ENCODE measurements around the gene PIEZO2.

The PIEZO2 gene

DNA sequence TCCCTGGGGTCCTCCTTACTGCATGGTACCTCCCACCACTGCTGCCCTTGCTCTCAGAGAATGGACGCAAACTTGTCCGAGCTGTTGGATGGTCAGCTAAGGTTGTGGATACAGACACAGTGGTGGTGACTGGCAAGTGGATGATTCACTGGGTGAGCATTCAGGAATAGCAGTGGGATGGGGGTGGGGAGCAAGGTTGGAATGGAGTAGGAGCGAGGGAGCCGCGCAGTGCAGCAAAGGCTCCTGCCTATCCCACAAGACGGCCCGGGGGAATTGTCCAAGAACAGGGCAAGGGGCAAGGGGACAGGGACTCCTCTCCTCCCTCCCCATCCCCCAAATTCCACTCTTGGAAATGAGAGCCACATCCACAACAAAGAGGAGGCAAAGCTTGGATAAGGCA is 102.2 kb downstream of the PIEZO2 start:
- WGBS (ENCODE audit: extremely low coverage, insufficient coverage, insufficient read length): no CpG with 5 or more reads among the region's 7 CpGs

DNA sequence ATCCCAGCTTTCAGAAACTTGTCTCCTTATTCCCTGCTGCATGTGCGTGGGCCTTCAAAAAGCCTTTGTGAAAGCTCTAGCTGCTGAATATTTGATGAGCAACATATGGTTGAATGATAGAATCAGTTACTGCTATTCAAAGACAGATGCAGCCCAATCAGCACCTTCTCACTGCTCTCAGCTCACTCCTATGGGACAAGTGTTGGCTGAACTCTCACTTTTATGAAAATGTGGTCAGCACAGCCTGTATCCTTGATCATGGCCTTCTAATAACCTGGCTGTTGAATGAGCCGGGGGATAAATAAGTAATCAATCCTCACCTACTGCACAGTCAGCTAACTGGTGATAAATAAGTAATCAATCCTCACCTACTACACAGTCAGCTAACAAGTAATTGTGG is 103.2 kb downstream of the PIEZO2 start:
- Histone ChIP-seq H3K27ac (ENCODE audit: low read depth, low read length) (no peak overlapping the region), H3K4ac (ENCODE audit: low read depth, low read length) (no peak overlapping the region), H2BK120ac (ENCODE audit: insufficient read depth, low read length, poor library complexity) (no peak overlapping the region), H3K4me2 (ENCODE audit: low read length) (no peak overlapping the region), H3K79me1 (ENCODE audit: low read length) (peaks cover 6% of the 10 kb centered on the region), H3K36me3 (ENCODE audit: control insufficient read depth in 1 of 2, insufficient read depth in 2 of 2, low read length in 2 of 2) (no peaks in the 10 kb centered on the region), H4K12ac (ENCODE audit: low read depth, low read length) (no peak overlapping the region), H3K14ac (ENCODE audit: low read length) (no peak overlapping the region), H3K4me1 (ENCODE audit: control insufficient read depth in 1 of 2, insufficient read depth in 2 of 2, low read length in 2 of 2) (peaks cover 17 to 18% of the 10 kb centered on the region in 2 experiments), H4K91ac (ENCODE audit: low read depth, low read length) (peak overlapping the region; percentile 29), H3K4me3 (ENCODE audit: low read depth, low read length) (no peak overlapping the region), H3K27me3 (ENCODE audit: insufficient read depth, low read length) (no peaks in the 10 kb centered on the region), H2BK12ac (ENCODE audit: low read length) (peak overlapping the region; percentile 46), H3K23ac (ENCODE audit: low read length) (no peak overlapping the region), H3K18ac (ENCODE audit: low read length) (no peak overlapping the region), H2AK5ac (ENCODE audit: low read length) (no peak overlapping the region), H3K79me2 (ENCODE audit: control insufficient read depth, insufficient read depth, low read length, poor library complexity) (no peaks in the 10 kb centered on the region), H2AFZ (ENCODE audit: insufficient read depth, low read length, poor library complexity) (no peak overlapping the region), H3K9me3 (ENCODE audit: insufficient read depth, low read depth, low read length) (peaks cover 1% of the 10 kb centered on the region), H2BK5ac (ENCODE audit: low read depth, low read length, poor library complexity) (no peak overlapping the region), H4K8ac (ENCODE audit: low read depth, low read length) (no peak overlapping the region), H3K9ac (ENCODE audit: low read length) (no peak overlapping the region)
- no peak for DNase-seq
- WGBS (ENCODE audit: extremely low coverage, insufficient coverage, insufficient read length): no CpG with 5 or more reads among the region's 2 CpGs

More for the DNA sequence above, 102.2 kb downstream of the PIEZO2 start:
- no peak overlapping the region for H3K23ac ChIP-seq (ENCODE audit: low read length)
- peak overlapping the region; percentile 51 for H3K27ac ChIP-seq (ENCODE audit: low read depth, low read length)
- H3K14ac ChIP-seq (ENCODE audit: low read length): peak overlapping the region; percentile 11
- no peak overlapping the region for H4K12ac ChIP-seq (ENCODE audit: low read depth, low read length)
- no peaks in the 10 kb centered on the region for H3K79me2 ChIP-seq (ENCODE audit: control insufficient read depth, insufficient read depth, low read length, poor library complexity)
- no peak overlapping the region for H2BK12ac ChIP-seq (ENCODE audit: low read length)
- H3K4ac ChIP-seq (ENCODE audit: low read depth, low read length): no peak overlapping the region
- no peak overlapping the region for H4K91ac ChIP-seq (ENCODE audit: low read depth, low read length)
- peaks cover 6% of the 10 kb centered on the region for H3K79me1 ChIP-seq (ENCODE audit: low read length)
- peak in 1 of 2 donors; percentile 7 for DNase-seq
- peak overlapping the region; percentile 11 for H2BK120ac ChIP-seq (ENCODE audit: insufficient read depth, low read length, poor library complexity)
- H3K18ac ChIP-seq (ENCODE audit: low read length): no peak overlapping the region
- H3K27me3 ChIP-seq (ENCODE audit: insufficient read depth, low read length): no peaks in the 10 kb centered on the region
- no peak overlapping the region for H3K9ac ChIP-seq (ENCODE audit: low read length)
- H3K4me2 ChIP-seq (ENCODE audit: low read length): peak overlapping the region; percentile 38
- peaks cover 1% of the 10 kb centered on the region for H3K9me3 ChIP-seq (ENCODE audit: insufficient read depth, low read depth, low read length)
- H4K8ac ChIP-seq (ENCODE audit: low read depth, low read length): peak overlapping the region; percentile 5
- H3K36me3 ChIP-seq (ENCODE audit: control insufficient read depth in 1 of 2, insufficient read depth in 2 of 2, low read length in 2 of 2): no peaks in the 10 kb centered on the region
- H2BK5ac ChIP-seq (ENCODE audit: low read depth, low read length, poor library complexity): no peak overlapping the region
- no peak overlapping the region for H2AK5ac ChIP-seq (ENCODE audit: low read length)
- H3K4me3 ChIP-seq (ENCODE audit: low read depth, low read length): no peak overlapping the region
- peaks cover 17 to 18% of the 10 kb centered on the region in 2 experiments for H3K4me1 ChIP-seq (ENCODE audit: control insufficient read depth in 1 of 2, insufficient read depth in 2 of 2, low read length in 2 of 2)
- H2AFZ ChIP-seq (ENCODE audit: insufficient read depth, low read length, poor library complexity): peak overlapping the region; percentile 17

DNA sequence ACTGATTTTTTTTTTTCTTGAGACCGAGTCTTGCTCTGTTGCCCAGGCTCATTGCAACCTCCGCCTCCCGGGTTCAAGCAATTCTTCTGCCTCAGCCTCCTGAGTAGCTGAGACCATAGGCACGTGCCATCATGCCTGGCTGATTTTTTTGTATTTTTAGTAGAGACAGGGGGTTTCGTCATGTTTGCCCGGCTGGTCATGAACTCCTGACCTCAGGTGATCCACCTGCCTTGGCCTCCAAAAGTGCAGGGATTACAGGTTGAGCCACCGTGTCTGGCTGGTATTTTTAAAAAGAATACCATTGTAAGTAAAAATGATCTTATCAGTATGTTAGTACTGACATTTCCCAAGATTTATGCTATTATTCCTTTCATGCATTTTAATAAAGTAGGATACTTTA is 105.7 kb downstream of the PIEZO2 start:
- DNase-seq: no peak
- no peak overlapping the region for H3K4me2 ChIP-seq (ENCODE audit: low read length)
- no peak overlapping the region for H2AK5ac ChIP-seq (ENCODE audit: low read length)
- no peak overlapping the region for H2BK12ac ChIP-seq (ENCODE audit: low read length)
- peaks cover 17 to 18% of the 10 kb centered on the region in 2 experiments for H3K4me1 ChIP-seq (ENCODE audit: control insufficient read depth in 1 of 2, insufficient read depth in 2 of 2, low read length in 2 of 2)
- H2BK5ac ChIP-seq (ENCODE audit: low read depth, low read length, poor library complexity): no peak overlapping the region
- no peak overlapping the region for H4K8ac ChIP-seq (ENCODE audit: low read depth, low read length)
- H3K14ac ChIP-seq (ENCODE audit: low read length): no peak overlapping the region
- no peak overlapping the region for H3K27ac ChIP-seq (ENCODE audit: low read depth, low read length)
- H3K79me1 ChIP-seq (ENCODE audit: low read length): peaks cover 6% of the 10 kb centered on the region
- H3K4me3 ChIP-seq (ENCODE audit: low read depth, low read length): no peak overlapping the region
- H4K91ac ChIP-seq (ENCODE audit: low read depth, low read length): no peak overlapping the region
- H3K18ac ChIP-seq (ENCODE audit: low read length): no peak overlapping the region
- H3K4ac ChIP-seq (ENCODE audit: low read depth, low read length): no peak overlapping the region
- H2AFZ ChIP-seq (ENCODE audit: insufficient read depth, low read length, poor library complexity): no peak overlapping the region
- no peak overlapping the region for H3K9ac ChIP-seq (ENCODE audit: low read length)
- peaks cover 1% of the 10 kb centered on the region for H3K9me3 ChIP-seq (ENCODE audit: insufficient read depth, low read depth, low read length)
- H3K79me2 ChIP-seq (ENCODE audit: control insufficient read depth, insufficient read depth, low read length, poor library complexity): no peaks in the 10 kb centered on the region
- no peak overlapping the region for H2BK120ac ChIP-seq (ENCODE audit: insufficient read depth, low read length, poor library complexity)
- WGBS (ENCODE audit: extremely low coverage, insufficient coverage, insufficient read length): no CpG with 5 or more reads among the region's 7 CpGs
- H3K27me3 ChIP-seq (ENCODE audit: insufficient read depth, low read length): no peaks in the 10 kb centered on the region
- no peak overlapping the region for H3K23ac ChIP-seq (ENCODE audit: low read length)
- no peaks in the 10 kb centered on the region for H3K36me3 ChIP-seq (ENCODE audit: control insufficient read depth in 1 of 2, insufficient read depth in 2 of 2, low read length in 2 of 2)
- no peak overlapping the region for H4K12ac ChIP-seq (ENCODE audit: low read depth, low read length)

DNA sequence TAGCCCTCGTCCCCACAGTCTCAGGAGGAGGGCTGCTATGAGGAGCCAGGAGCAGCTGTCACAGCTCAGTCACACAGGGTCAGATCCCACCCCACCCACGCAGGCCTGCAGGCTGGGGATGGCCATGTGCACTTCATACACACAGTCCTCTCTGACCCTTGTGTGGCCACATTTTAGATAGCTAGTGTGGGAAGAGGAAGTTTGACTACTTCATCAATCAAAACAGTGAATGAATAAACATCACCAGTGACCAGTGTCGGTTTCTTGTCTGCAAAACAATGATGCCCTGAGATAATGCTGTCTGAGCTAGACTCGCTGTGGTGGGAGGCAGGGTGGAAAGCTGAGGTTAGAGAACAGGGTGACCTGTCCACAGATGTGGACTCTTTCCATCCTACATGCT is 107.1 kb downstream of the PIEZO2 start:
- Histone ChIP-seq H3K9me3 (ENCODE audit: insufficient read depth, low read depth, low read length) (peaks cover 1% of the 10 kb centered on the region), H2AK5ac (ENCODE audit: low read length) (no peak overlapping the region), H3K36me3 (ENCODE audit: control insufficient read depth in 1 of 2, insufficient read depth in 2 of 2, low read length in 2 of 2) (no peaks in the 10 kb centered on the region), H4K12ac (ENCODE audit: low read depth, low read length) (no peak overlapping the region), H3K4ac (ENCODE audit: low read depth, low read length) (no peak overlapping the region), H3K14ac (ENCODE audit: low read length) (peak overlapping the region; percentile 24), H3K79me2 (ENCODE audit: control insufficient read depth, insufficient read depth, low read length, poor library complexity) (no peaks in the 10 kb centered on the region), H3K27me3 (ENCODE audit: insufficient read depth, low read length) (no peaks in the 10 kb centered on the region), H3K79me1 (ENCODE audit: low read length) (peaks cover 3% of the 10 kb centered on the region), H3K9ac (ENCODE audit: low read length) (no peak overlapping the region), H4K91ac (ENCODE audit: low read depth, low read length) (no peak overlapping the region), H3K23ac (ENCODE audit: low read length) (no peak overlapping the region), H3K18ac (ENCODE audit: low read length) (no peak overlapping the region), H3K4me2 (ENCODE audit: low read length) (no peak overlapping the region), H3K27ac (ENCODE audit: low read depth, low read length) (no peak overlapping the region), H2BK12ac (ENCODE audit: low read length) (no peak overlapping the region), H2BK5ac (ENCODE audit: low read depth, low read length, poor library complexity) (no peak overlapping the region), H3K4me3 (ENCODE audit: low read depth, low read length) (no peak overlapping the region), H4K8ac (ENCODE audit: low read depth, low read length) (no peak overlapping the region), H3K4me1 (ENCODE audit: control insufficient read depth in 1 of 2, insufficient read depth in 2 of 2, low read length in 2 of 2) (peaks cover 10% of the 10 kb centered on the region in 2 experiments), H2AFZ (ENCODE audit: insufficient read depth, low read length, poor library complexity) (no peak overlapping the region), H2BK120ac (ENCODE audit: insufficient read depth, low read length, poor library complexity) (no peak overlapping the region)
- no CpG with 5 or more reads among the region's 4 CpGs for WGBS (ENCODE audit: extremely low coverage, insufficient coverage, insufficient read length)
- no peak for DNase-seq
